GM23338 (cell line): ENCODE data around the gene MBD6. TPM values are rescaled to one million over a fixed set of nuclear protein-coding genes. Genes with fewer than 3 reads are reported as not detected.

Source experiments
- ATAC-seq: fragments of 200-7000 bp; cut with Tn5 transposase; 3 replicates; pipeline ENCODE4 v1.9.1; 2020
- DNase-seq: peaks from one replicate; pipeline ENCODE4 v3.0.0-alpha.2; 2015; ENCODE audit warnings: low spot score
- H2AFZ ChIP-seq: fragments of 200-600 bp; sonication (generic); 2 replicates; pipeline ENCODE4 v1.8.0; 2016; ENCODE audit warnings: antibody characterized with exemption, mild to moderate bottlenecking, moderate library complexity
- H3F3A ChIP-seq: fragments of 200-600 bp; sonication (generic); replicated peaks from 2 replicates; pipeline ENCODE4 v1.8.0; 2017; ENCODE audit warnings: antibody characterized with exemption, mixed run types, low read depth
- H3K27ac ChIP-seq: fragments of 200-600 bp; sonication (generic); 2 replicates; pipeline ENCODE4 v1.6.1; 2016; ENCODE audit warnings: low read depth
- H3K27me3 ChIP-seq: fragments of 200-600 bp; sonication (generic); 2 replicates; pipeline ENCODE4 v1.8.0; 2016; ENCODE audit warnings: mild to moderate bottlenecking, mixed run types, moderate library complexity; ENCODE audit not compliant: insufficient read depth
- H3K36me3 ChIP-seq: fragments of 200-600 bp; sonication (generic); 2 replicates; pipeline ENCODE4 v1.8.0; 2016; ENCODE audit warnings: mild to moderate bottlenecking; ENCODE audit not compliant: insufficient read depth
- H3K4me1 ChIP-seq: fragments of 200-600 bp; sonication (generic); 2 replicates; pipeline ENCODE4 v1.8.0; 2016; ENCODE audit warnings: mild to moderate bottlenecking, moderate library complexity; ENCODE audit not compliant: insufficient read depth
- H3K4me2 ChIP-seq: fragments of 200-600 bp; sonication (generic); 2 replicates; pipeline ENCODE4 v1.7.1; 2017; ENCODE audit warnings: mixed run types
- H3K4me3 ChIP-seq: fragments of 200-600 bp; sonication (generic); 2 replicates; pipeline ENCODE4 v1.6.1; 2016; ENCODE audit warnings: mixed run types
- H3K79me2 ChIP-seq: fragments of 200-600 bp; sonication (generic); replicated peaks from 2 replicates; pipeline ENCODE4 v1.8.0; 2017; ENCODE audit warnings: mild to moderate bottlenecking; ENCODE audit not compliant: insufficient read depth
- H3K9me2 ChIP-seq: fragments of 200-600 bp; sonication (generic); 2 replicates; pipeline ENCODE4 v1.8.0; 2017; ENCODE audit not compliant: insufficient read depth
- H4K20me1 ChIP-seq: fragments of 200-600 bp; sonication (generic); replicated peaks from 2 replicates; pipeline ENCODE4 v1.8.0; 2017; ENCODE audit warnings: mild to moderate bottlenecking; ENCODE audit not compliant: insufficient read depth
- H3K27ac Mint-ChIP-seq: 2 replicates; pipeline ENCODE4 v1.8.0; 2020; ENCODE audit warnings: inconsistent platforms, mild to moderate bottlenecking, moderate library complexity, mixed read lengths
- H3K27me3 Mint-ChIP-seq: 3 replicates; pipeline ENCODE4 v1.8.0; 2022; ENCODE audit warnings: low read depth, mild to moderate bottlenecking, moderate library complexity, mixed read lengths, inconsistent platforms; ENCODE audit not compliant: insufficient read depth, poor library complexity
- H3K36me3 Mint-ChIP-seq: 3 replicates; pipeline ENCODE4 v1.8.0; 2021; ENCODE audit warnings: low read depth, mild to moderate bottlenecking, inconsistent platforms, moderate library complexity, mixed read lengths
- H3K4me1 Mint-ChIP-seq: 3 replicates; pipeline ENCODE4 v1.8.0; 2020; ENCODE audit warnings: mild to moderate bottlenecking, inconsistent platforms, mixed read lengths
- H3K4me3 Mint-ChIP-seq: 3 replicates; pipeline ENCODE4 v1.8.0; 2021; ENCODE audit warnings: moderate library complexity, mild to moderate bottlenecking, inconsistent platforms, mixed read lengths
- H3K9me3 Mint-ChIP-seq: 3 replicates; pipeline ENCODE4 v1.8.0; 2020; ENCODE audit warnings: moderate library complexity, mild to moderate bottlenecking, inconsistent platforms, mixed read lengths
- CREB1 ChIP-seq: fragments of 250-450 bp; sonication (Bioruptor Pico); IDR thresholded peaks from 2 replicates; pipeline ENCODE4 v1.5.0; 2020; ENCODE audit warnings: low read depth, mild to moderate bottlenecking, moderate library complexity
- EZH2 ChIP-seq: fragments of 200-600 bp; sonication (generic); IDR thresholded peaks from one replicate; pipeline ENCODE4 v1.8.0; 2017; ENCODE audit warnings: antibody characterized with exemption, mild to moderate bottlenecking, low read depth; ENCODE audit not compliant: unreplicated experiment
- EZH2phosphoT487 ChIP-seq: fragments of 200-600 bp; sonication (generic); IDR thresholded peaks from one replicate; pipeline ENCODE4 v1.8.1; 2018; ENCODE audit warnings: antibody characterized with exemption; ENCODE audit not compliant: unreplicated experiment
- JUNB ChIP-seq: IDR thresholded peaks from one replicate; pipeline ENCODE4 v1.6.1; 2016; ENCODE audit warnings: antibody characterized with exemption; ENCODE audit not compliant: unreplicated experiment
- NANOG ChIP-seq: IDR thresholded peaks from 2 replicates; pipeline ENCODE4 v1.6.1; 2016; ENCODE audit warnings: antibody characterized with exemption, borderline replicate concordance
- POLR2AphosphoS5 ChIP-seq: IDR thresholded peaks from 2 replicates; pipeline ENCODE4 v1.6.1; 2016; ENCODE audit warnings: antibody characterized with exemption, low read depth
- STAT1 ChIP-seq: IDR thresholded peaks from one replicate; pipeline ENCODE4 v1.6.1; 2016; ENCODE audit warnings: antibody characterized with exemption; ENCODE audit not compliant: unreplicated experiment
- ZNF114 ChIP-seq: fragments of 250-450 bp; sonication (Bioruptor Pico); IDR thresholded peaks from 2 replicates; pipeline ENCODE4 v1.5.0; 2020; ENCODE audit warnings: mild to moderate bottlenecking, moderate library complexity
- ZNF331 ChIP-seq: fragments of 250-450 bp; sonication (Bioruptor Pico); IDR thresholded peaks from 2 replicates; pipeline ENCODE4 v1.5.0; 2020; ENCODE audit warnings: low read depth, mild to moderate bottlenecking, moderate library complexity
- polyA plus RNA-seq: library from polyadenylated mRNA; unstranded; fragments of >200 nt; fragmentation: Nextera tagmentation; extraction: Ambion mirVana; gene quantifications from 2 replicates; pipeline ENCODE4 v1.2.1, GENCODE V29; 2016
- total RNA-seq: library from RNA; depleted of rRNA; stranded (reverse); fragments of >200 nt; shearing (Covaris generic); gene quantifications from 2 replicates; pipeline ENCODE4 v1.2.3, GENCODE V29; 2014
- TF ChIP-seq, protein P1 (sequence below), 2 experiments: fragments of 200-600 bp in 1 of 2; sonication (generic) in 1 of 2; conservative IDR thresholded peaks; 2 replicates each; pipeline versions ENCODE4 v1.5.1 to v1.6.1; 2016 to 2017; ENCODE audit warnings: antibody characterized with exemption in 2 of 2, low read depth in 2 of 2, mild to moderate bottlenecking in 2 of 2, moderate library complexity in 1 of 2
- TF ChIP-seq, protein P2 (sequence below): fragments of 250-450 bp; sonication (Bioruptor Pico); IDR thresholded peaks from 2 replicates; pipeline ENCODE4 v1.5.0; 2020; ENCODE audit warnings: mild to moderate bottlenecking, moderate library complexity
- TF ChIP-seq, protein P3 (sequence below): IDR thresholded peaks from one replicate; pipeline ENCODE4 v1.6.1; 2018; ENCODE audit warnings: antibody characterized with exemption; ENCODE audit not compliant: unreplicated experiment
- TF ChIP-seq, protein P4 (sequence below): IDR thresholded peaks from 2 replicates; pipeline ENCODE4 v1.6.1; 2016; ENCODE audit warnings: antibody characterized with exemption

MBD6 gene
- total and polyA plus RNA-seq, 2 experiments from 2014 or later, result 12.5 to 17.1 TPM

DNA sequence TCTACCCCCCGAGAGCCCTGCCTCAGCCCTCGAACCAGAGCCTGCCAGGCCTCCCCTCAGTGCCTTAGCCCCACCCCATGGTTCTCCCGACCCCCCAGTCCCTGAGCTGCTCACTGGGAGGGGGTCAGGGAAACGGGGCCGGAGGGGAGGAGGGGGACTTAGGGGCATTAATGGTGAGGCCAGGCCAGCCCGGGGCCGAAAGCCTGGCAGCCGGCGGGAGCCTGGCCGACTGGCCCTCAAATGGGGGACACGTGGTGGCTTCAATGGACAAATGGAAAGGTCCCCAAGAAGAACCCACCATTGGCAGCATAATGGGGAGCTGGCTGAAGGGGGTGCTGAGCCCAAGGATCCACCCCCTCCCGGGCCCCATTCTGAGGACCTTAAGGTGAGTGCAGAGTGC, 5.6 kb downstream of the MBD6 start:
- Histone ChIP-seq H3F3A (peaks cover 17% of the 10 kb centered on the region; the same call in 1 of the 2 replicates), H3K9me2 (no peaks in the 10 kb centered on the region), H3K4me3 (no peak overlapping the region), H3K27me3 (no peaks in the 10 kb centered on the region), H3K4me2 (no peak overlapping the region), H3K79me2 (0 out of 2 replicates have a peak, but pooled peaks cover 7% of the 10 kb centered on the region), H3K27ac (no peak overlapping the region), H3K4me1 (peaks cover 14% of the 10 kb centered on the region), H4K20me1 (peaks cover 17% of the 10 kb centered on the region), H3K36me3 (peaks cover 13% of the 10 kb centered on the region), H2AFZ (no peak overlapping the region)
- Mint-ChIP-seq H3K9me3 (no peaks in the 10 kb centered on the region), H3K27ac (no peak overlapping the region), H3K36me3 (peaks cover 54% of the 10 kb centered on the region), H3K27me3 (peaks cover 25% of the 10 kb centered on the region), H3K4me1 (peaks cover 29% of the 10 kb centered on the region), H3K4me3 (no peak overlapping the region)
- ATAC-seq, result no peak
- no peak for DNase-seq
- no peak for TF ChIP-seq NANOG
- TF ChIP-seq, protein P1, sequence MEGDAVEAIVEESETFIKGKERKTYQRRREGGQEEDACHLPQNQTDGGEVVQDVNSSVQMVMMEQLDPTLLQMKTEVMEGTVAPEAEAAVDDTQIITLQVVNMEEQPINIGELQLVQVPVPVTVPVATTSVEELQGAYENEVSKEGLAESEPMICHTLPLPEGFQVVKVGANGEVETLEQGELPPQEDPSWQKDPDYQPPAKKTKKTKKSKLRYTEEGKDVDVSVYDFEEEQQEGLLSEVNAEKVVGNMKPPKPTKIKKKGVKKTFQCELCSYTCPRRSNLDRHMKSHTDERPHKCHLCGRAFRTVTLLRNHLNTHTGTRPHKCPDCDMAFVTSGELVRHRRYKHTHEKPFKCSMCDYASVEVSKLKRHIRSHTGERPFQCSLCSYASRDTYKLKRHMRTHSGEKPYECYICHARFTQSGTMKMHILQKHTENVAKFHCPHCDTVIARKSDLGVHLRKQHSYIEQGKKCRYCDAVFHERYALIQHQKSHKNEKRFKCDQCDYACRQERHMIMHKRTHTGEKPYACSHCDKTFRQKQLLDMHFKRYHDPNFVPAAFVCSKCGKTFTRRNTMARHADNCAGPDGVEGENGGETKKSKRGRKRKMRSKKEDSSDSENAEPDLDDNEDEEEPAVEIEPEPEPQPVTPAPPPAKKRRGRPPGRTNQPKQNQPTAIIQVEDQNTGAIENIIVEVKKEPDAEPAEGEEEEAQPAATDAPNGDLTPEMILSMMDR (conservative IDR thresholded peaks at IDR 0.05; ENCODE audit: low read depth in 2 of 2), result no peak
- no peak for TF ChIP-seq EZH2phosphoT487
- TF ChIP-seq, protein P2, sequence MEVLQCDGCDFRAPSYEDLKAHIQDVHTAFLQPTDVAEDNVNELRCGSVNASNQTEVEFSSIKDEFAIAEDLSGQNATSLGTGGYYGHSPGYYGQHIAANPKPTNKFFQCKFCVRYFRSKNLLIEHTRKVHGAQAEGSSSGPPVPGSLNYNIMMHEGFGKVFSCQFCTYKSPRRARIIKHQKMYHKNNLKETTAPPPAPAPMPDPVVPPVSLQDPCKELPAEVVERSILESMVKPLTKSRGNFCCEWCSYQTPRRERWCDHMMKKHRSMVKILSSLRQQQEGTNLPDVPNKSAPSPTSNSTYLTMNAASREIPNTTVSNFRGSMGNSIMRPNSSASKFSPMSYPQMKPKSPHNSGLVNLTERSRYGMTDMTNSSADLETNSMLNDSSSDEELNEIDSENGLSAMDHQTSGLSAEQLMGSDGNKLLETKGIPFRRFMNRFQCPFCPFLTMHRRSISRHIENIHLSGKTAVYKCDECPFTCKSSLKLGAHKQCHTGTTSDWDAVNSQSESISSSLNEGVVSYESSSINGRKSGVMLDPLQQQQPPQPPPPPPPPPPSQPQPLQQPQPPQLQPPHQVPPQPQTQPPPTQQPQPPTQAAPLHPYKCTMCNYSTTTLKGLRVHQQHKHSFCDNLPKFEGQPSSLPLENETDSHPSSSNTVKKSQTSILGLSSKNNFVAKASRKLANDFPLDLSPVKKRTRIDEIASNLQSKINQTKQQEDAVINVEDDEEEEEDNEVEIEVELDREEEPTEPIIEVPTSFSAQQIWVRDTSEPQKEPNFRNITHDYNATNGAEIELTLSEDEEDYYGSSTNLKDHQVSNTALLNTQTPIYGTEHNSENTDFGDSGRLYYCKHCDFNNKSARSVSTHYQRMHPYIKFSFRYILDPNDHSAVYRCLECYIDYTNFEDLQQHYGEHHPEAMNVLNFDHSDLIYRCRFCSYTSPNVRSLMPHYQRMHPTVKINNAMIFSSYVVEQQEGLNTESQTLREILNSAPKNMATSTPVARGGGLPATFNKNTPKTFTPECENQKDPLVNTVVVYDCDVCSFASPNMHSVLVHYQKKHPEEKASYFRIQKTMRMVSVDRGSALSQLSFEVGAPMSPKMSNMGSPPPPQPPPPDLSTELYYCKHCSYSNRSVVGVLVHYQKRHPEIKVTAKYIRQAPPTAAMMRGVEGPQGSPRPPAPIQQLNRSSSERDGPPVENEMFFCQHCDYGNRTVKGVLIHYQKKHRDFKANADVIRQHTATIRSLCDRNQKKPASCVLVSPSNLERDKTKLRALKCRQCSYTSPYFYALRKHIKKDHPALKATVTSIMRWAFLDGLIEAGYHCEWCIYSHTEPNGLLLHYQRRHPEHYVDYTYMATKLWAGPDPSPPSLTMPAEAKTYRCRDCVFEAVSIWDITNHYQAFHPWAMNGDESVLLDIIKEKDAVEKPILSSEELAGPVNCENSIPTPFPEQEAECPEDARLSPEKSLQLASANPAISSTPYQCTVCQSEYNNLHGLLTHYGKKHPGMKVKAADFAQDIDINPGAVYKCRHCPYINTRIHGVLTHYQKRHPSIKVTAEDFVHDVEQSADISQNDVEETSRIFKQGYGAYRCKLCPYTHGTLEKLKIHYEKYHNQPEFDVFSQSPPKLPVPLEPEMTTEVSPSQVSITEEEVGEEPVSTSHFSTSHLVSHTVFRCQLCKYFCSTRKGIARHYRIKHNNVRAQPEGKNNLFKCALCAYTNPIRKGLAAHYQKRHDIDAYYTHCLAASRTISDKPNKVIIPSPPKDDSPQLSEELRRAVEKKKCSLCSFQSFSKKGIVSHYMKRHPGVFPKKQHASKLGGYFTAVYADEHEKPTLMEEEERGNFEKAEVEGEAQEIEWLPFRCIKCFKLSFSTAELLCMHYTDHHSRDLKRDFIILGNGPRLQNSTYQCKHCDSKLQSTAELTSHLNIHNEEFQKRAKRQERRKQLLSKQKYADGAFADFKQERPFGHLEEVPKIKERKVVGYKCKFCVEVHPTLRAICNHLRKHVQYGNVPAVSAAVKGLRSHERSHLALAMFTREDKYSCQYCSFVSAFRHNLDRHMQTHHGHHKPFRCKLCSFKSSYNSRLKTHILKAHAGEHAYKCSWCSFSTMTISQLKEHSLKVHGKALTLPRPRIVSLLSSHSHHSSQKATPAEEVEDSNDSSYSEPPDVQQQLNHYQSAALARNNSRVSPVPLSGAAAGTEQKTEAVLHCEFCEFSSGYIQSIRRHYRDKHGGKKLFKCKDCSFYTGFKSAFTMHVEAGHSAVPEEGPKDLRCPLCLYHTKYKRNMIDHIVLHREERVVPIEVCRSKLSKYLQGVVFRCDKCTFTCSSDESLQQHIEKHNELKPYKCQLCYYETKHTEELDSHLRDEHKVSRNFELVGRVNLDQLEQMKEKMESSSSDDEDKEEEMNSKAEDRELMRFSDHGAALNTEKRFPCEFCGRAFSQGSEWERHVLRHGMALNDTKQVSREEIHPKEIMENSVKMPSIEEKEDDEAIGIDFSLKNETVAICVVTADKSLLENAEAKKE (CRISPR knock-in tag), result no peak
- no peak for TF ChIP-seq ZNF331 (CRISPR knock-in tag)
- TF ChIP-seq, protein P3, sequence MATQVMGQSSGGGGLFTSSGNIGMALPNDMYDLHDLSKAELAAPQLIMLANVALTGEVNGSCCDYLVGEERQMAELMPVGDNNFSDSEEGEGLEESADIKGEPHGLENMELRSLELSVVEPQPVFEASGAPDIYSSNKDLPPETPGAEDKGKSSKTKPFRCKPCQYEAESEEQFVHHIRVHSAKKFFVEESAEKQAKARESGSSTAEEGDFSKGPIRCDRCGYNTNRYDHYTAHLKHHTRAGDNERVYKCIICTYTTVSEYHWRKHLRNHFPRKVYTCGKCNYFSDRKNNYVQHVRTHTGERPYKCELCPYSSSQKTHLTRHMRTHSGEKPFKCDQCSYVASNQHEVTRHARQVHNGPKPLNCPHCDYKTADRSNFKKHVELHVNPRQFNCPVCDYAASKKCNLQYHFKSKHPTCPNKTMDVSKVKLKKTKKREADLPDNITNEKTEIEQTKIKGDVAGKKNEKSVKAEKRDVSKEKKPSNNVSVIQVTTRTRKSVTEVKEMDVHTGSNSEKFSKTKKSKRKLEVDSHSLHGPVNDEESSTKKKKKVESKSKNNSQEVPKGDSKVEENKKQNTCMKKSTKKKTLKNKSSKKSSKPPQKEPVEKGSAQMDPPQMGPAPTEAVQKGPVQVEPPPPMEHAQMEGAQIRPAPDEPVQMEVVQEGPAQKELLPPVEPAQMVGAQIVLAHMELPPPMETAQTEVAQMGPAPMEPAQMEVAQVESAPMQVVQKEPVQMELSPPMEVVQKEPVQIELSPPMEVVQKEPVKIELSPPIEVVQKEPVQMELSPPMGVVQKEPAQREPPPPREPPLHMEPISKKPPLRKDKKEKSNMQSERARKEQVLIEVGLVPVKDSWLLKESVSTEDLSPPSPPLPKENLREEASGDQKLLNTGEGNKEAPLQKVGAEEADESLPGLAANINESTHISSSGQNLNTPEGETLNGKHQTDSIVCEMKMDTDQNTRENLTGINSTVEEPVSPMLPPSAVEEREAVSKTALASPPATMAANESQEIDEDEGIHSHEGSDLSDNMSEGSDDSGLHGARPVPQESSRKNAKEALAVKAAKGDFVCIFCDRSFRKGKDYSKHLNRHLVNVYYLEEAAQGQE, result no peak
- no peak for TF ChIP-seq POLR2AphosphoS5
- TF ChIP-seq, protein P4, sequence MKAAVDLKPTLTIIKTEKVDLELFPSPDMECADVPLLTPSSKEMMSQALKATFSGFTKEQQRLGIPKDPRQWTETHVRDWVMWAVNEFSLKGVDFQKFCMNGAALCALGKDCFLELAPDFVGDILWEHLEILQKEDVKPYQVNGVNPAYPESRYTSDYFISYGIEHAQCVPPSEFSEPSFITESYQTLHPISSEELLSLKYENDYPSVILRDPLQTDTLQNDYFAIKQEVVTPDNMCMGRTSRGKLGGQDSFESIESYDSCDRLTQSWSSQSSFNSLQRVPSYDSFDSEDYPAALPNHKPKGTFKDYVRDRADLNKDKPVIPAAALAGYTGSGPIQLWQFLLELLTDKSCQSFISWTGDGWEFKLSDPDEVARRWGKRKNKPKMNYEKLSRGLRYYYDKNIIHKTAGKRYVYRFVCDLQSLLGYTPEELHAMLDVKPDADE, result no peak
- TF ChIP-seq CREB1 (CRISPR knock-in tag), result no peak
- no peak for TF ChIP-seq JUNB
- no peak for TF ChIP-seq ZNF114 (CRISPR knock-in tag)
- TF ChIP-seq STAT1, result no peak
- TF ChIP-seq EZH2, result no peak
